OCI-LY7 (cell line): ENCODE measurements around the gene AGFG2. TPM values are rescaled to one million over a fixed set of nuclear protein-coding genes. Genes with fewer than 3 reads are reported as not detected.

Source experiments
- BruUV-seq: library from RNA; stranded (reverse); fragments of 400-500 nt; replicated peaks from 2 replicates; lab custom pipeline; 2021; lab: Mats Ljungman, UMichigan
- CTCF ChIA-PET: fragments of 300-600 bp; sonication (Branson Sonifier 250); formaldehyde crosslinking; loops from one replicate; lab custom pipeline; 2022; ENCODE audit warnings: antibody characterized with exemption; ENCODE audit not compliant: unreplicated experiment; lab: Charles Lee
- POLR2A ChIA-PET: fragments of 300-600 bp; sonication (Branson Sonifier 250); formaldehyde crosslinking; loops from one replicate; lab custom pipeline; 2022; ENCODE audit warnings: antibody characterized with exemption; lab: Charles Lee
- DNase-seq: peaks from one replicate; pipeline ENCODE4 v3.0.0-alpha.2; 2015; ENCODE audit warnings: low spot score
- H2AFZ ChIP-seq: fragments of 200-600 bp; sonication (generic), shearing (Covaris generic); 2 replicates; pipeline ENCODE4 v1.6.1; 2014; ENCODE audit warnings: mild to moderate bottlenecking, antibody characterized with exemption, low read length, moderate library complexity
- H3K27ac ChIP-seq: fragments of 200-600 bp; sonication (generic); 2 replicates; pipeline ENCODE4 v1.5.1; 2014; ENCODE audit warnings: mixed run types, low read depth, mild to moderate bottlenecking, moderate library complexity, low read length, inconsistent platforms; ENCODE audit not compliant: poor library complexity, severe bottlenecking
- H3K36me3 ChIP-seq: fragments of 200-600 bp; sonication (generic); 2 replicates; pipeline ENCODE4 v1.6.1; 2014; ENCODE audit warnings: mild to moderate bottlenecking, antibody characterized with exemption, low read length, moderate library complexity, mixed read lengths; ENCODE audit not compliant: insufficient read depth
- H3K4me1 ChIP-seq: fragments of 200-600 bp; sonication (generic); 2 replicates; pipeline ENCODE4 v1.5.1; 2014; ENCODE audit warnings: mild to moderate bottlenecking, low read length; ENCODE audit not compliant: insufficient read depth, poor library complexity, severe bottlenecking
- H3K4me2 ChIP-seq: fragments of 200-600 bp; sonication (generic); 2 replicates; pipeline ENCODE4 v1.6.1; 2014; ENCODE audit warnings: mild to moderate bottlenecking, low read length
- H3K4me3 ChIP-seq: fragments of 200-600 bp; sonication (generic); 2 replicates; pipeline ENCODE4 v1.5.1; 2014; ENCODE audit warnings: mild to moderate bottlenecking, low read depth, low read length; ENCODE audit not compliant: poor library complexity, severe bottlenecking
- H3K79me2 ChIP-seq: fragments of 200-600 bp; sonication (generic); 2 replicates; pipeline ENCODE4 v1.6.1; 2016; ENCODE audit warnings: low read depth, mild to moderate bottlenecking, low read length, moderate library complexity, mixed read lengths; ENCODE audit not compliant: insufficient read depth
- H3K9me2 ChIP-seq: fragments of 200-600 bp; sonication (generic); 2 replicates; pipeline ENCODE4 v1.6.1; 2016; ENCODE audit warnings: mild to moderate bottlenecking, low read length, mixed read lengths; ENCODE audit not compliant: insufficient read depth
- H3K9me3 ChIP-seq: fragments of 200-600 bp; sonication (generic); 2 replicates; pipeline ENCODE4 v1.6.1; 2014; ENCODE audit warnings: mild to moderate bottlenecking, mixed run types, low read length, mixed read lengths
- H4K20me1 ChIP-seq: fragments of 200-600 bp; sonication (generic); 2 replicates; pipeline ENCODE4 v1.6.1; 2014; ENCODE audit warnings: mild to moderate bottlenecking, antibody characterized with exemption, low read length, moderate library complexity, mixed read lengths; ENCODE audit not compliant: insufficient read depth
- CTCF ChIP-seq: fragments of 200-600 bp; sonication (generic); conservative IDR thresholded peaks from 2 replicates; pipeline ENCODE4 v1.5.1; 2014; ENCODE audit warnings: mild to moderate bottlenecking, antibody characterized with exemption, low read length, moderate library complexity, mixed read lengths
- EZH2phosphoT487 ChIP-seq: fragments of 200-600 bp; sonication (generic); IDR thresholded peaks from 2 replicates; pipeline ENCODE4 v1.6.1; 2018; ENCODE audit warnings: low read depth, borderline replicate concordance, mild to moderate bottlenecking, mixed run types, antibody characterized with exemption, low read length, moderate library complexity, mixed read lengths
- intact Hi-C: fragments of 100-400 bp; cut with micrococcal nuclease; formaldehyde crosslinking; loops from one replicate; pipeline ENCODE4 v1.10.0; 2022; ENCODE audit not compliant: unreplicated experiment
- total RNA-seq, 2 experiments: library from RNA; depleted of rRNA in 1 of 2; stranded (reverse); fragments of >200 nt in 1 of 2; shearing (Covaris generic) in 1 of 2; gene quantifications; 2 replicates each; pipeline ENCODE4 v1.2.3, GENCODE V29; 2014 to 2022

AGFG2 gene
- total RNA-seq, 2 experiments from 2014 or later, result 11.5 to 15.2 TPM

- TF ChIP-seq CTCF (no peak), EZH2phosphoT487 (no peak)
- intact Hi-C loops, result no loop called here
- Histone ChIP-seq H2AFZ (no peak overlapping the region), H3K9me2 (no peaks in the 10 kb centered on the region), H3K79me2 (no peaks in the 10 kb centered on the region), H3K27ac (no peak overlapping the region), H3K36me3 (no peaks in the 10 kb centered on the region), H3K4me1 (peaks cover 4% of the 10 kb centered on the region), H3K9me3 (no peaks in the 10 kb centered on the region), H3K4me2 (no peak overlapping the region), H4K20me1 (no peaks in the 10 kb centered on the region), H3K4me3 (no peak overlapping the region)
- ChIA-PET POLR2A (interaction anchor here (0.6 kb wide), 1 partner anchor 273 kb away, joined by 4 read pairs; no protein-coding TSS in a partner anchor), CTCF (no interaction called here)
- no TSS peak for BruUV-seq
- DNase-seq, result no peak
Measured at GRCh38 chr7:100591596-100591995, 52.6 kb downstream of the AGFG2 start.

GRCh38 chr7:100595188-100595587, 56.2 kb downstream of the AGFG2 start:
- no peak for TF ChIP-seq EZH2phosphoT487
- no peak for TF ChIP-seq CTCF
- POLR2A ChIA-PET, result interaction anchor here (0.6 to 2.2 kb wide), 2 partner anchors 10 to 13 kb away, joined by 3 to 12 read pairs; partner anchors contain the start of genes FBXO24 and LRCH4
- no TSS peak for BruUV-seq

GRCh38 chr7:100598425-100598824, 59.4 kb downstream of the AGFG2 start:
- POLR2A ChIA-PET, result interaction anchor here (0.6 to 1.2 kb wide), 2 partner anchors 10 to 252 kb away, joined by 4 read pairs; no protein-coding TSS in a partner anchor
- Histone ChIP-seq H3K9me3 (no peaks in the 10 kb centered on the region), H2AFZ (no peak overlapping the region), H3K4me3 (no peak overlapping the region), H3K4me1 (peaks cover 1% of the 10 kb centered on the region), H3K79me2 (no peaks in the 10 kb centered on the region), H3K36me3 (no peaks in the 10 kb centered on the region), H4K20me1 (no peaks in the 10 kb centered on the region), H3K27ac (no peak overlapping the region), H3K4me2 (no peak overlapping the region), H3K9me2 (no peaks in the 10 kb centered on the region)
- CTCF ChIA-PET, result no interaction called here
- no peak for DNase-seq
- TF ChIP-seq EZH2phosphoT487 (no peak), CTCF (no peak)
- intact Hi-C loops, result no loop called here
- BruUV-seq, result no TSS peak

More at GRCh38 chr7:100595188-100595587, 56.2 kb downstream of the AGFG2 start:
- H3K27ac ChIP-seq, result no peak overlapping the region
- CTCF ChIA-PET, result no interaction called here
- intact Hi-C loops, result no loop called here
- H3K4me1 ChIP-seq, result no peaks in the 10 kb centered on the region
- H4K20me1 ChIP-seq, result no peaks in the 10 kb centered on the region
- H3K9me2 ChIP-seq, result no peaks in the 10 kb centered on the region
- H3K4me3 ChIP-seq, result no peak overlapping the region
- no peaks in the 10 kb centered on the region for H3K36me3 ChIP-seq
- no peaks in the 10 kb centered on the region for H3K9me3 ChIP-seq
- H3K79me2 ChIP-seq, result no peaks in the 10 kb centered on the region
- no peak overlapping the region for H2AFZ ChIP-seq
- no peak overlapping the region for H3K4me2 ChIP-seq
- no peak for DNase-seq
